Measurements from ENCODE around the gene MPIG6B. TPM values are rescaled to one million over a fixed set of nuclear protein-coding genes. Genes with fewer than 3 reads are reported as not detected.

Gene MPIG6B
- polyA plus RNA-seq, 3 donors = 0.09 to 0.75 (median 0.68) TPM

DNA sequence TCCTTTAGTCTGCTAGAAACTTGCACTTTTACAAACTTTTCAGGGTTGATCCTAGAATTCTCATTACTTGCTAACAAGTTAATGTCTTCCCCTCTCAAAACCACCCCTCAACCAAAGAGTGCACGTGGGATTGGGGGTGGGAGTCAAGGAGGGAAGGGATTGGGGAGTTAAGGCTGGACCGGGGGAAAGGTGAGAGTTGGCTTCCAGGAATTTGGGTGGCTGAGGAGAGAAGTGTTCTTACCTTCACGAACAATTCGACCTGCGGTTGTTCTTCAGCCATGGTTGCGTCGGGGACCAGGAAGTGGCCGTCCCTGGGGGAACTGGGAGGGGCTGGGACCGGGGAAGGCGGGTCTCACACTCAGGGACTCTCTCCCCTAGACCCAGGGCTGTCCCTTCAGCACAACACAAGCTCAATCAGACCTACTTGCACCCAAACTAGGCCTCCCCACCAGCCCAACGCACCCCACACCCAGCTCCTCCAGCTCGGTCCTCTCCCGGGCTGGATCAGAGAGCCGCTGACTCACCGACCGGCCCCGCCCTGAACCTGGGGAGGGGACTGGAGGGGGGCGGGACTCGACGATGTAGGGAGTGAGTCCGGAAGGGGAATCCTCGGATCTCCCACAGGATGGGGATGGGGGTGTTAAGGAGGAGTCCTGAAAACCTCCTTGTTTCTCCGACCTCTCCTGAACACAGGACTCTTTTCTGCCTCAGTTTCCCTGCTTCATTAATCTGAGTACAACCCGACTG, 13.0 kb downstream of the MPIG6B start, which contains the start of gene CLIC1:
Gene CLIC1 (minus strand): TSS at position 510 of the 747 bp plus-strand sequence. CDS start 230 bp downstream, at position 280.
- H3K4me2 ChIP-seq (replicated peaks; ENCODE audit: extremely low read depth, low read length, poor library complexity, severe bottlenecking) = peak within 1 kb of the TSS; percentile 94
- intact Hi-C loops (cut with micrococcal nuclease) = loop anchor here in 1 of 2 donors (1.0 to 10.0 kb wide), 4 partner anchors 8 to 191 kb away; partner anchors contain the start of genes ATP6V1G2, CSNK2B, DDX39B and LY6G5B
- peak; percentile 81 to 88 (median 81) for DNase-seq
- Mint-ChIP-seq H3K4me3 (peak within 1 kb of the TSS; percentile 99 to 100), H3K27ac (peak within 1 kb of the TSS; percentile 95 to 100 (median 99)), H3K4me1 (peaks cover 64% of the 10 kb centered on the region), H3K27me3 (ENCODE audit: low read depth in 3 of 3) (peaks cover 0 to 5% (median 2%) of the 10 kb centered on the region in 3 donors), H3K9me3 (peaks cover 0 to 2% (median 0%) of the 10 kb centered on the region in 7 donors), H3K36me3 (peaks cover 29 to 36% of the 10 kb centered on the region in 2 donors)
- peaks cover 71% of the 10 kb centered on the region for H3K79me2 ChIP-seq (ENCODE audit: insufficient read depth, low read length)
- H3K9ac ChIP-seq (ENCODE audit: insufficient read depth, low read length, poor library complexity, severe bottlenecking) = peak within 1 kb of the TSS; percentile 89
- peaks cover 37% of the 10 kb centered on the region for H4K20me1 ChIP-seq (ENCODE audit: insufficient read depth, low read length)
- peak within 1 kb of the TSS; percentile 91 to 99 for H3K27ac ChIP-seq (ENCODE audit: low read depth in 1 of 2, low read length in 2 of 2)
- TF ChIP-seq, protein P1, sequence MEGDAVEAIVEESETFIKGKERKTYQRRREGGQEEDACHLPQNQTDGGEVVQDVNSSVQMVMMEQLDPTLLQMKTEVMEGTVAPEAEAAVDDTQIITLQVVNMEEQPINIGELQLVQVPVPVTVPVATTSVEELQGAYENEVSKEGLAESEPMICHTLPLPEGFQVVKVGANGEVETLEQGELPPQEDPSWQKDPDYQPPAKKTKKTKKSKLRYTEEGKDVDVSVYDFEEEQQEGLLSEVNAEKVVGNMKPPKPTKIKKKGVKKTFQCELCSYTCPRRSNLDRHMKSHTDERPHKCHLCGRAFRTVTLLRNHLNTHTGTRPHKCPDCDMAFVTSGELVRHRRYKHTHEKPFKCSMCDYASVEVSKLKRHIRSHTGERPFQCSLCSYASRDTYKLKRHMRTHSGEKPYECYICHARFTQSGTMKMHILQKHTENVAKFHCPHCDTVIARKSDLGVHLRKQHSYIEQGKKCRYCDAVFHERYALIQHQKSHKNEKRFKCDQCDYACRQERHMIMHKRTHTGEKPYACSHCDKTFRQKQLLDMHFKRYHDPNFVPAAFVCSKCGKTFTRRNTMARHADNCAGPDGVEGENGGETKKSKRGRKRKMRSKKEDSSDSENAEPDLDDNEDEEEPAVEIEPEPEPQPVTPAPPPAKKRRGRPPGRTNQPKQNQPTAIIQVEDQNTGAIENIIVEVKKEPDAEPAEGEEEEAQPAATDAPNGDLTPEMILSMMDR (IDR thresholded peaks at IDR 0.05) = no peak
- peaks cover 67 to 83% of the 10 kb centered on the region in 2 donors for H3K4me1 ChIP-seq (ENCODE audit: control insufficient read depth in 1 of 2, insufficient read depth in 2 of 2, low read length in 2 of 2)
- no peaks in the 10 kb centered on the region for H3K9me3 ChIP-seq (replicated peaks in 1 of 2; ENCODE audit: control insufficient read depth in 1 of 2, insufficient read depth in 1 of 2, low read length in 2 of 2)
- peak within 1 kb of the TSS; percentile 74 to 100 (median 96) for H3K4me3 ChIP-seq (replicated peaks in 1 of 3; ENCODE audit: low read depth in 2 of 3, low read length in 3 of 3)
- H2AFZ ChIP-seq (ENCODE audit: insufficient read depth, low read depth, low read length, poor library complexity, severe bottlenecking) = no peak within 1 kb of the TSS
- H3K36me3 ChIP-seq (replicated peaks in 1 of 2; ENCODE audit: control insufficient read depth in 1 of 2, insufficient read depth in 2 of 2, low read length in 2 of 2) = peaks cover 29 to 32% of the 10 kb centered on the region in 2 donors
- no peaks in the 10 kb centered on the region for H3K27me3 ChIP-seq (ENCODE audit: control insufficient read depth in 2 of 2, insufficient read depth in 2 of 2, low read length in 2 of 2)
- WGBS (ENCODE audit: insufficient coverage) = 0% methylated on average over 2 of the region's 24 CpGs

GRCh38 chr6:31736768-31737314, 13.7 kb downstream of the MPIG6B start:
- Histone ChIP-seq H3K4me1 (ENCODE audit: control insufficient read depth in 1 of 2, insufficient read depth in 2 of 2, low read length in 2 of 2) (peaks cover 68 to 81% of the 10 kb centered on the region in 2 donors), H3K27ac (ENCODE audit: low read depth in 1 of 2, low read length in 2 of 2) (peak overlapping the region; percentile 91 to 99), H3K9me3 (replicated peaks in 1 of 2; ENCODE audit: control insufficient read depth in 1 of 2, insufficient read depth in 1 of 2, low read length in 2 of 2) (no peaks in the 10 kb centered on the region), H4K20me1 (ENCODE audit: insufficient read depth, low read length) (peaks cover 30% of the 10 kb centered on the region), H3K4me3 (replicated peaks in 1 of 3; ENCODE audit: low read depth in 2 of 3, low read length in 3 of 3) (peak overlapping the region; percentile 74 to 100 (median 96)), H3K4me2 (replicated peaks; ENCODE audit: extremely low read depth, low read length, poor library complexity, severe bottlenecking) (peak overlapping the region; percentile 94), H3K27me3 (ENCODE audit: control insufficient read depth in 2 of 2, insufficient read depth in 2 of 2, low read length in 2 of 2) (no peaks in the 10 kb centered on the region), H3K79me2 (ENCODE audit: insufficient read depth, low read length) (peaks cover 73% of the 10 kb centered on the region), H3K36me3 (replicated peaks in 1 of 2; ENCODE audit: control insufficient read depth in 1 of 2, insufficient read depth in 2 of 2, low read length in 2 of 2) (peaks cover 24 to 25% of the 10 kb centered on the region in 2 donors), H3K9ac (ENCODE audit: insufficient read depth, low read length, poor library complexity, severe bottlenecking) (peak overlapping the region; percentile 89), H2AFZ (ENCODE audit: insufficient read depth, low read depth, low read length, poor library complexity, severe bottlenecking) (no peak overlapping the region)
- peaks cover 67% of the 10 kb centered on the region for H3K4me1 Mint-ChIP-seq
- H3K4me3 Mint-ChIP-seq = peak overlapping the region; percentile 99 to 100
- H3K36me3 Mint-ChIP-seq = peaks cover 26 to 30% of the 10 kb centered on the region in 2 donors
- intact Hi-C loops (cut with micrococcal nuclease) = loop anchor here in 1 of 2 donors (1.0 to 10.0 kb wide), 4 partner anchors 9 to 192 kb away; partner anchors contain the start of genes ATP6V1G2, CSNK2B, DDX39B and LY6G5B
- TF ChIP-seq, protein P1 (IDR thresholded peaks at IDR 0.05) = no peak
- peak in 2 of 3 donors; percentile 47 to 60 for DNase-seq
- H3K9me3 Mint-ChIP-seq = peaks cover 0 to 2% (median 0%) of the 10 kb centered on the region in 7 donors
- H3K27ac Mint-ChIP-seq = peak overlapping the region; percentile 95 to 100 (median 99)
- WGBS (ENCODE audit: insufficient coverage) = 3% methylated on average over 7 of the region's 10 CpGs
- H3K27me3 Mint-ChIP-seq (ENCODE audit: low read depth in 3 of 3) = peaks cover 0 to 5% (median 2%) of the 10 kb centered on the region in 3 donors
